ENCODE measurements around the gene CCDC6. TPM values are rescaled to one million over a fixed set of nuclear protein-coding genes. Genes with fewer than 3 reads are reported as not detected.

Gene CCDC6
- polyA plus RNA-seq, 1 donor (not counting 4 experiments of a cell fraction or from before 2014, with no cell fraction given) = 46.5 TPM

DNA sequence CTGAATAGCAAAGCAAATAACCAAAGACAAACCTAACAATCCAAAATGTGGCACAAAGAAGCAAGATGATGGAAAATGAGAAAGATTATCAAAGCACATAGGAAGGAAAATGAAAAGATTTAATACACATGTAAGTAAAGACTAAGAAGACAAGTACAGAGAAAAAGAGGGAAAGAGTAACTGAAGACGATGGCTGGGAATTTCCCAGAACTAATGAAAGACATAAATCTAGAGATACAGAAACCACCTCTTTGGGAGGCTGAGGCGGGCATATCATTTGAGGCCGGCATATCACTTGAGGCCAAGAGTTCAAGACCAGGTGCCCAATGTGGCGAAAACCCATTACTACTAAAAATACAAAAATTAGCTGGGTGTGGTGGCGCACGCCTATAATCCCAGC lies 46.8 kb downstream of the CCDC6 start:
- Histone ChIP-seq H3K9me3 (ENCODE audit: control insufficient read depth, low read depth, low read length) (no peaks in the 10 kb centered on the region), H3K4me3 (ENCODE audit: control insufficient read depth in 2 of 3, extremely low read depth in 1 of 3, insufficient read depth in 2 of 3, low read depth in 1 of 3, low read length in 3 of 3) (no peak overlapping the region), H3K4me1 (ENCODE audit: control insufficient read depth, extremely low read depth, insufficient read depth, low read length) (peaks cover 9% of the 10 kb centered on the region), H3K27me3 (ENCODE audit: control insufficient read depth, extremely low read depth, insufficient read depth, low read length) (no peaks in the 10 kb centered on the region), H3K4me2 (ENCODE audit: control insufficient read depth, extremely low read depth, insufficient read depth, low read depth, low read length) (no peak overlapping the region), H3K79me2 (ENCODE audit: control insufficient read depth, insufficient read depth, low read length) (peaks cover 78% of the 10 kb centered on the region), H3K27ac (ENCODE audit: control insufficient read depth, insufficient read depth, low read length) (no peak overlapping the region), H3K9ac (ENCODE audit: control insufficient read depth, extremely low read depth, insufficient read depth, low read length) (no peak overlapping the region), H2AFZ (ENCODE audit: control insufficient read depth, low read length) (no peak overlapping the region), H3K9me1 (ENCODE audit: control insufficient read depth, extremely low read depth, insufficient read depth, low read length) (no peaks in the 10 kb centered on the region), H3K36me3 (ENCODE audit: control insufficient read depth in 2 of 2, extremely low read depth in 1 of 2, insufficient read depth in 2 of 2, low read length in 2 of 2) (peaks cover 0 to 6% of the 10 kb centered on the region in 2 experiments), H4K20me1 (ENCODE audit: control insufficient read depth, extremely low read depth, insufficient read depth, low read length) (peaks cover 2% of the 10 kb centered on the region)
- FAIRE-seq = no peak
- DNase-seq (ENCODE audit: low read depth, low spot score) = no peak
- dilution Hi-C loops (cut with MboI; ENCODE audit: extremely low pct_ligation_motif_present, low sequenced_read_pairs) = no loop called here
- TF ChIP-seq, protein P1, sequence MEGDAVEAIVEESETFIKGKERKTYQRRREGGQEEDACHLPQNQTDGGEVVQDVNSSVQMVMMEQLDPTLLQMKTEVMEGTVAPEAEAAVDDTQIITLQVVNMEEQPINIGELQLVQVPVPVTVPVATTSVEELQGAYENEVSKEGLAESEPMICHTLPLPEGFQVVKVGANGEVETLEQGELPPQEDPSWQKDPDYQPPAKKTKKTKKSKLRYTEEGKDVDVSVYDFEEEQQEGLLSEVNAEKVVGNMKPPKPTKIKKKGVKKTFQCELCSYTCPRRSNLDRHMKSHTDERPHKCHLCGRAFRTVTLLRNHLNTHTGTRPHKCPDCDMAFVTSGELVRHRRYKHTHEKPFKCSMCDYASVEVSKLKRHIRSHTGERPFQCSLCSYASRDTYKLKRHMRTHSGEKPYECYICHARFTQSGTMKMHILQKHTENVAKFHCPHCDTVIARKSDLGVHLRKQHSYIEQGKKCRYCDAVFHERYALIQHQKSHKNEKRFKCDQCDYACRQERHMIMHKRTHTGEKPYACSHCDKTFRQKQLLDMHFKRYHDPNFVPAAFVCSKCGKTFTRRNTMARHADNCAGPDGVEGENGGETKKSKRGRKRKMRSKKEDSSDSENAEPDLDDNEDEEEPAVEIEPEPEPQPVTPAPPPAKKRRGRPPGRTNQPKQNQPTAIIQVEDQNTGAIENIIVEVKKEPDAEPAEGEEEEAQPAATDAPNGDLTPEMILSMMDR (optimal IDR thresholded peaks at IDR 0.05 in 1 of 3, IDR thresholded peaks at IDR 0.05 in 1 of 3, conservative IDR thresholded peaks at IDR 0.05 in 1 of 3; ENCODE audit: extremely low read depth in 1 of 3, insufficient read depth in 2 of 3, low read length in 3 of 3) = no peak
- no peak for TF ChIP-seq EZH2 (IDR thresholded peaks at IDR 0.05; ENCODE audit: low read length)

GRCh38 chr10:59857921-59858320 lies 48.4 kb downstream of the CCDC6 start:
- FAIRE-seq (no peak), DNase-seq (ENCODE audit: low read depth, low spot score) (no peak)
- H4K20me1 ChIP-seq (ENCODE audit: control insufficient read depth, extremely low read depth, insufficient read depth, low read length) = no peaks in the 10 kb centered on the region
- no peak overlapping the region for H2AFZ ChIP-seq (ENCODE audit: control insufficient read depth, low read length)
- H3K36me3 ChIP-seq (ENCODE audit: control insufficient read depth in 2 of 2, extremely low read depth in 1 of 2, insufficient read depth in 2 of 2, low read length in 2 of 2) = peaks cover 0 to 6% of the 10 kb centered on the region in 2 experiments
- dilution Hi-C loops (cut with MboI; ENCODE audit: extremely low pct_ligation_motif_present, low sequenced_read_pairs) = no loop called here
- no peaks in the 10 kb centered on the region for H3K4me1 ChIP-seq (ENCODE audit: control insufficient read depth, extremely low read depth, insufficient read depth, low read length)
- no peaks in the 10 kb centered on the region for H3K9me3 ChIP-seq (ENCODE audit: control insufficient read depth, low read depth, low read length)
- no peaks in the 10 kb centered on the region for H3K27me3 ChIP-seq (ENCODE audit: control insufficient read depth, extremely low read depth, insufficient read depth, low read length)
- H3K4me2 ChIP-seq (ENCODE audit: control insufficient read depth, extremely low read depth, insufficient read depth, low read depth, low read length) = no peak overlapping the region
- H3K9me1 ChIP-seq (ENCODE audit: control insufficient read depth, extremely low read depth, insufficient read depth, low read length) = no peaks in the 10 kb centered on the region
- H3K9ac ChIP-seq (ENCODE audit: control insufficient read depth, extremely low read depth, insufficient read depth, low read length) = no peak overlapping the region
- H3K4me3 ChIP-seq (ENCODE audit: control insufficient read depth in 2 of 3, extremely low read depth in 1 of 3, insufficient read depth in 2 of 3, low read depth in 1 of 3, low read length in 3 of 3) = no peak overlapping the region
- no peak overlapping the region for H3K27ac ChIP-seq (ENCODE audit: control insufficient read depth, insufficient read depth, low read length)
- TF ChIP-seq, protein P1 (optimal IDR thresholded peaks at IDR 0.05 in 1 of 3, IDR thresholded peaks at IDR 0.05 in 1 of 3, conservative IDR thresholded peaks at IDR 0.05 in 1 of 3; ENCODE audit: extremely low read depth in 1 of 3, insufficient read depth in 2 of 3, low read length in 3 of 3) = no peak
- TF ChIP-seq EZH2 (IDR thresholded peaks at IDR 0.05; ENCODE audit: low read length) = no peak
- peaks cover 74% of the 10 kb centered on the region for H3K79me2 ChIP-seq (ENCODE audit: control insufficient read depth, insufficient read depth, low read length)

Data from keratinocyte (primary cell).